Limb (tissue), 2 donors: ENCODE measurements around the gene HLA-A.
"Not testable (repeated sequence)": the region's sequence is repeated elsewhere in the genome, so short reads cannot be mapped to it uniquely, and the experiment has no call there.

Experiments used
- DNase-seq, 2 donors: peaks; one replicate each; pipeline ENCODE4 v3.0.0-alpha.2; 2016; ENCODE audit errors: extremely low spot score in 2 of 2

Gene HLA-A

GRCh38 chr6:29961966-29962365 is 19.6 kb downstream of the HLA-A start:
- no peak for DNase-seq

- not testable (repeated sequence) for DNase-seq
Measured at GRCh38 chr6:29963697-29964096, 21.4 kb downstream of the HLA-A start.

GRCh38 chr6:29964518-29964886 is 22.2 kb downstream of the HLA-A start:
- DNase-seq, result no peak

GRCh38 chr6:29964887-29965562 is 22.7 kb downstream of the HLA-A start:
- peak; percentile 38 to 52 for DNase-seq

GRCh38 chr6:29965563-29965872 is 23.2 kb downstream of the HLA-A start:
- no peak for DNase-seq

- DNase-seq, result peak in 1 of 2 donors; percentile 59
Measured at GRCh38 chr6:29965873-29966601, 23.7 kb downstream of the HLA-A start.

- DNase-seq, result no peak
Measured at GRCh38 chr6:29967379-29968010, 25.2 kb downstream of the HLA-A start.

- no peak for DNase-seq
Measured at GRCh38 chr6:29968130-29968529, 25.8 kb downstream of the HLA-A start.

GRCh38 chr6:29968905-29969304 is 26.6 kb downstream of the HLA-A start:
- no peak for DNase-seq

GRCh38 chr6:29970711-29971110 is 28.4 kb downstream of the HLA-A start:
- DNase-seq, result no peak

- peak in 1 of 2 donors; percentile 32 for DNase-seq
Measured at GRCh38 chr6:29974901-29975560, 32.7 kb downstream of the HLA-A start.

- DNase-seq, result no peak
Measured at GRCh38 chr6:29975561-29975907, 33.2 kb downstream of the HLA-A start.

GRCh38 chr6:29976253-29976587 is 33.9 kb downstream of the HLA-A start:
- DNase-seq, result no peak

GRCh38 chr6:29976588-29977424 is 34.5 kb downstream of the HLA-A start:
- DNase-seq, result peak; percentile 61 to 78

- no peak for DNase-seq
Measured at GRCh38 chr6:29977425-29977727, 35.0 kb downstream of the HLA-A start.

- not testable (repeated sequence) for DNase-seq
Measured at GRCh38 chr6:29980013-29980412, 37.7 kb downstream of the HLA-A start.

GRCh38 chr6:29980511-29980910 is 38.2 kb downstream of the HLA-A start:
- no peak for DNase-seq

- no peak for DNase-seq
Measured at GRCh38 chr6:29981211-29981812, 39.0 kb downstream of the HLA-A start.

GRCh38 chr6:29982097-29982496 is 39.8 kb downstream of the HLA-A start:
- no peak for DNase-seq

GRCh38 chr6:29984232-29984631 is 41.9 kb downstream of the HLA-A start:
- DNase-seq, result no peak

GRCh38 chr6:29984992-29985391 is 42.7 kb downstream of the HLA-A start:
- no peak for DNase-seq
